SU-DHL-6 (cell line): ENCODE measurements around the gene ERAS.

Source experiments
- H2AFZ ChIP-seq: fragments of 200-600 bp; sonication (generic); 2 replicates; pipeline ENCODE4 v1.6.1; 2014; ENCODE audit warnings: low read depth, mild to moderate bottlenecking, moderate library complexity, mixed read lengths, antibody characterized with exemption, low read length; ENCODE audit not compliant: severe bottlenecking
- H3F3A ChIP-seq: fragments of 200-600 bp; shearing (Covaris generic); 2 replicates; pipeline ENCODE4 v1.6.0; 2016; ENCODE audit warnings: antibody characterized with exemption, mild to moderate bottlenecking; ENCODE audit not compliant: insufficient read depth
- H3K27ac ChIP-seq: fragments of 200-600 bp; sonication (generic); 2 replicates; pipeline ENCODE4 v1.5.1; 2016; ENCODE audit warnings: low read depth, mild to moderate bottlenecking, low read length, moderate library complexity, mixed read lengths
- H3K27me3 ChIP-seq: fragments of 200-600 bp; sonication (generic), shearing (Covaris generic); 2 replicates; pipeline ENCODE4 v1.6.0; 2014; ENCODE audit warnings: mild to moderate bottlenecking, low read length
- H3K36me3 ChIP-seq: fragments of 200-600 bp; sonication (generic); 2 replicates; pipeline ENCODE4 v1.6.1; 2014; ENCODE audit warnings: mild to moderate bottlenecking, low read length, mixed read lengths
- H3K4me2 ChIP-seq: fragments of 300-600, 200-600 bp; shearing (Covaris generic), sonication (generic); 2 replicates; pipeline ENCODE4 v1.6.0; 2014; ENCODE audit warnings: low read length, low read depth, mild to moderate bottlenecking; ENCODE audit not compliant: poor library complexity, severe bottlenecking
- H3K4me3 ChIP-seq: fragments of 200-600 bp; sonication (generic); 2 replicates; pipeline ENCODE4 v1.5.1; 2014; ENCODE audit warnings: antibody characterized with exemption, low read length, mild to moderate bottlenecking, mixed read lengths; ENCODE audit not compliant: insufficient read depth, poor library complexity, severe bottlenecking
- H3K79me2 ChIP-seq: fragments of 200-600 bp; sonication (generic); 2 replicates; pipeline ENCODE4 v1.6.1; 2014; ENCODE audit warnings: mild to moderate bottlenecking, low read length, moderate library complexity; ENCODE audit not compliant: insufficient read depth
- H3K9ac ChIP-seq: fragments of 200-600 bp; sonication (generic); 2 replicates; pipeline ENCODE4 v1.7.0; 2014; ENCODE audit warnings: mild to moderate bottlenecking, low read length
- H3K9me2 ChIP-seq: fragments of 200-600 bp; sonication (generic); replicated peaks from 2 replicates; pipeline ENCODE4 v1.6.1; 2014; ENCODE audit warnings: low read length; ENCODE audit not compliant: insufficient read depth
- H3K9me3 ChIP-seq: fragments of 200-600 bp; sonication (generic); 2 replicates; pipeline ENCODE4 v1.6.1; 2014; ENCODE audit warnings: low read length, mixed read lengths; ENCODE audit not compliant: insufficient read depth
- H4K20me1 ChIP-seq: fragments of 200-600 bp; sonication (generic); 2 replicates; pipeline ENCODE4 v1.6.1; 2014; ENCODE audit warnings: low read depth, mild to moderate bottlenecking, antibody characterized with exemption, low read length, moderate library complexity, mixed read lengths
- CTCF ChIP-seq: fragments of 200-600 bp; sonication (generic); IDR thresholded peaks from one replicate; pipeline ENCODE4 v1.5.1; 2017; ENCODE audit warnings: antibody characterized with exemption, mild to moderate bottlenecking, low read length, moderate library complexity; ENCODE audit not compliant: insufficient read depth, poor library complexity, severe bottlenecking
- EZH2phosphoT487 ChIP-seq: fragments of 200-600 bp; sonication (generic), shearing (Covaris generic); conservative IDR thresholded peaks from 2 replicates; pipeline ENCODE4 v1.6.1; 2018; ENCODE audit warnings: mild to moderate bottlenecking, antibody characterized with exemption, low read length, moderate library complexity, mixed read lengths

ERAS gene

DNA sequence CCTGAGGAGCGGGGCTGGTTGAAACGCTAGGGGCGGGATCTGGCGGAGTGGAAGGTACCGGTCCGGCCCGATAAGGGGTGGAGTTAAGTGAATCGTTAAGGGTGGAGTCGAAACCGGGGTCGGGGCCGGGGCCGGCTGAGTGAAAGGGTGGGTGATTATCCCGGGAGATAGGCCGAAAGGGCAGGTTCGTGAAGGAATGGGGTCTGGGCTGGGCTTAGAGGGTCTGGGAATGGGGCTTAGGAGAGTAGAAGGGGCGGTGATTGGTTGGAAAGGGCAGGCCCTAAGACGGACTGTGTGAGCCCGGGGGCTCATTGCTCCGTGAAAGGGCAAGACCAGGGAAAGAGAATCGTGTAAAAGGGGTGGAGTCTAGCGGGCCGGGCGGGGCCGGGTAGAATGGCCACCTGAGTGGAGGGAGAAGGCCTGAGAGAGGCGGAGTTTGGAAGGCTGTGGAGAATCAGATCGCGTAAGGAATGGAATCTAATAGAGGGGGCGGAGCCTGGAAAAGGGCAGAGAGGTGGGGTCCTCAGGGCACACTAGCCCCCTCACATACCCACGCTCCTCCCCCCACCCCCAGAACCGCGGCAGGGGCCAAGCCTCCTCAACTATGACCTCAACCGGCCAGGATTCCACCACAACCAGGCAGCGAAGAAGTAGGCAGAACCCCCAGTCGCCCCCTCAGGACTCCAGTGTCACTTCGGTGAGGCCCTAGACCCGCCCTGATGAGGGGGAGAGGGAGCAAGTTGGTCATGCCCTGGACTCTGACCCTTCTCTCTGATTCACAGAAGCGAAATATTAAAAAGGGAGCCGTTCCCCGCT, 24.0 kb upstream of the ERAS start:
- Histone ChIP-seq H3K9ac (peak overlapping the region; percentile 84), H3K27me3 (no peaks in the 10 kb centered on the region), H4K20me1 (no peaks in the 10 kb centered on the region), H3K4me3 (peak overlapping the region; percentile 81), H2AFZ (no peak overlapping the region), H3F3A (no peaks in the 10 kb centered on the region), H3K36me3 (no peaks in the 10 kb centered on the region), H3K27ac (peak overlapping the region; percentile 86), H3K9me3 (no peaks in the 10 kb centered on the region), H3K4me2 (peak overlapping the region; percentile 65), H3K9me2 (no peaks in the 10 kb centered on the region), H3K79me2 (no peaks in the 10 kb centered on the region)
- TF ChIP-seq CTCF (no peak), EZH2phosphoT487 (no peak)

DNA sequence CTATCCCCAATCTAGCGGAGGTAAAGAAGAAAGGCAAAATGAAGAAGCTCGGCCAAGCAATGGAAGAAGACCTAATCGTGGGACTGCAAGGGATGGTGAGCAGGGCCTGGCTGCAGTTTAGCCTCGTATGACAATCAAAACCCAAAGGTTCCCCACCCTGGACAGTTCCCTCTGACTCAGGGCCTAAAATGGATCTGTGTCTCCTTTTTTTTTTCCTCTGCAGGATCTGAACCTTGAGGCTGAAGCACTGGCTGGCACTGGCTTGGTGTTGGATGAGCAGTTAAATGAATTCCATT, 23.5 kb upstream of the ERAS start:
- H3K27ac ChIP-seq, result no peak overlapping the region
- H4K20me1 ChIP-seq, result no peaks in the 10 kb centered on the region
- H3K9ac ChIP-seq, result peak overlapping the region; percentile 84
- no peak for TF ChIP-seq EZH2phosphoT487
- TF ChIP-seq CTCF, result no peak
- H3K79me2 ChIP-seq, result no peaks in the 10 kb centered on the region
- H3F3A ChIP-seq, result no peaks in the 10 kb centered on the region
- no peaks in the 10 kb centered on the region for H3K27me3 ChIP-seq
- H3K4me2 ChIP-seq, result peak overlapping the region; percentile 65
- H2AFZ ChIP-seq, result no peak overlapping the region
- peak overlapping the region; percentile 81 for H3K4me3 ChIP-seq
- H3K9me3 ChIP-seq, result no peaks in the 10 kb centered on the region
- no peaks in the 10 kb centered on the region for H3K36me3 ChIP-seq
- H3K9me2 ChIP-seq, result no peaks in the 10 kb centered on the region

DNA sequence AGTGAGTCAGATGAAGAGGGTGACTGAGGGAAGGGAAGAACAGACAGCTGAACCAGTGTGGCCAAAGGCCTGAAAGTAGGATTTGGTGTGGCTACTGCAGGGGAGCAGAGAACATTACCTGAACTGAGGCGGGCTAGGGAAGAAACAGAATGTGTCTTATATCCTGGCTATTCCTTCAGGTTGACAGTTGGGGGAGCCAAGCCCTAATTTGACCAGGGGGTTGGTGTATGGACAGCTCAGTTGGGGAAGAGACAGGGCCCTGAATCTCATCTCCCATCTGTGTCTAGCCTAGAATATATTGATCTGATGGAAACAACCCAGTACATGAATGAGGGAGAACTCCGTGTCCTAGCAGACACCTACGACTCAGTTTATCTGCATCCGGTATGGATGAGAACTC, 20.2 kb upstream of the ERAS start:
- Histone ChIP-seq H3K4me2 (no peak overlapping the region), H3K27me3 (no peaks in the 10 kb centered on the region)
- no peak for TF ChIP-seq CTCF
- TF ChIP-seq EZH2phosphoT487, result no peak

More for the DNA sequence above, 20.2 kb upstream of the ERAS start:
- Histone ChIP-seq H3K79me2 (no peaks in the 10 kb centered on the region), H4K20me1 (no peaks in the 10 kb centered on the region), H2AFZ (no peak overlapping the region), H3K9ac (no peak overlapping the region), H3K9me2 (no peaks in the 10 kb centered on the region), H3K9me3 (no peaks in the 10 kb centered on the region), H3F3A (no peaks in the 10 kb centered on the region), H3K4me3 (no peak overlapping the region), H3K27ac (no peak overlapping the region), H3K36me3 (no peaks in the 10 kb centered on the region)
